HUES48 (cell line): ENCODE results near the gene CBFB.

Experiments
- H3K27ac ChIP-seq: one replicate; pipeline ENCODE4 v1.7.0; 2013; ENCODE audit warnings: low read depth, low read length, inconsistent platforms
- H3K27me3 ChIP-seq: 2 replicates; pipeline ENCODE4 v1.6.1; 2013; ENCODE audit warnings: mild to moderate bottlenecking, low read length; ENCODE audit not compliant: control insufficient read depth, insufficient read depth
- H3K36me3 ChIP-seq: 2 replicates; pipeline ENCODE4 v1.6.1; 2013; ENCODE audit warnings: low read length; ENCODE audit not compliant: control insufficient read depth, insufficient read depth
- H3K4me1 ChIP-seq: 2 replicates; pipeline ENCODE4 v1.6.1; 2013; ENCODE audit warnings: mild to moderate bottlenecking, low read length; ENCODE audit not compliant: control insufficient read depth, insufficient read depth
- H3K4me3 ChIP-seq: 2 replicates; pipeline ENCODE4 v1.5.1; 2013; ENCODE audit warnings: mild to moderate bottlenecking, low read depth, low read length
- H3K9ac ChIP-seq: 2 replicates; pipeline ENCODE4 v1.6.1; 2013; ENCODE audit warnings: mild to moderate bottlenecking, low read depth, low read length, moderate library complexity
- H3K9me3 ChIP-seq: 2 replicates; pipeline ENCODE4 v1.6.1; 2013; ENCODE audit warnings: low read length; ENCODE audit not compliant: control insufficient read depth, insufficient read depth

The CBFB gene

GRCh38 chr16:67082891-67083290 is 53.9 kb downstream of the CBFB start:
- no peak overlapping the region for H3K9ac ChIP-seq
- no peaks in the 10 kb centered on the region for H3K9me3 ChIP-seq
- H3K4me1 ChIP-seq: no peaks in the 10 kb centered on the region
- peaks cover 3% of the 10 kb centered on the region for H3K36me3 ChIP-seq
- no peak overlapping the region for H3K4me3 ChIP-seq
- no peak overlapping the region for H3K27ac ChIP-seq
- no peaks in the 10 kb centered on the region for H3K27me3 ChIP-seq

DNA sequence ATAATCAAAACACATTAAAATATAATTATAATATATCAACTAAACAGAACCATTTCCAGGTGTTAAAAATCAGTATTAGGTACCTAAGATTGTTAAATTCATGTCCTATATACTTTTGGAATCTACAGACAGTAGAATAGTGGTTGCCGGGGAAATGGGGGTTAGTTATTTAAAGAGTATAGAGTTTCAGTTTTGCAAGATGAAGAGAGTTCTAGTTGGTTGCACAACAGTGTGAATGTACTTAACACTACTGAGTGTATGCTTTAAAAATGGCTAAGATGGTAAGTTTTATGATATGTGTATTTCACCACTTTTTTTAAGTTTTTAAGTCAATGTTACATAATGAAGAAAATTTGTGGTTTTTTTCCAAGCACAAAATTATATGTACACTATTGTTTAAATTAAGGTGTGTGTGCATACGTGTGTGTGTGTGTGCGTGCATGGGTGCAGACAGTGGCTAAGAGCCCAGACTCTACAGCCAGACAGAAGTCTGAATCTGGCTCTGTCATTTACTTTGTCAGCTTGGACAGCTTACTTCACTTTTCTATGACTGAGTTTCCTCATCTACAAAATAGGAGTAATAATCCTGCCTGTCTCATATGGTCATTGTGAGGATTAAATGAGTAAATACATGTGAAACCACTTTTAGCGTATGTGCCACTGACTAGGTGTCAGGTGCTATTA is 55.5 kb downstream of the CBFB start:
- H3K27ac ChIP-seq: no peak overlapping the region
- no peaks in the 10 kb centered on the region for H3K9me3 ChIP-seq
- H3K27me3 ChIP-seq: no peaks in the 10 kb centered on the region
- no peak overlapping the region for H3K9ac ChIP-seq
- H3K4me1 ChIP-seq: no peaks in the 10 kb centered on the region
- peaks cover 3% of the 10 kb centered on the region for H3K36me3 ChIP-seq
- no peak overlapping the region for H3K4me3 ChIP-seq

- Histone ChIP-seq H3K4me3 (no peak overlapping the region), H3K9me3 (no peaks in the 10 kb centered on the region), H3K27me3 (no peaks in the 10 kb centered on the region), H3K4me1 (no peaks in the 10 kb centered on the region), H3K9ac (no peak overlapping the region), H3K36me3 (peaks cover 3% of the 10 kb centered on the region), H3K27ac (no peak overlapping the region)
Observed at GRCh38 chr16:67086822-67087221, 57.9 kb downstream of the CBFB start.

GRCh38 chr16:67087291-67087690 is 58.3 kb downstream of the CBFB start:
- Histone ChIP-seq H3K9ac (no peak overlapping the region), H3K36me3 (peaks cover 3% of the 10 kb centered on the region), H3K4me3 (no peak overlapping the region), H3K27ac (no peak overlapping the region), H3K9me3 (no peaks in the 10 kb centered on the region), H3K27me3 (no peaks in the 10 kb centered on the region), H3K4me1 (no peaks in the 10 kb centered on the region)

DNA sequence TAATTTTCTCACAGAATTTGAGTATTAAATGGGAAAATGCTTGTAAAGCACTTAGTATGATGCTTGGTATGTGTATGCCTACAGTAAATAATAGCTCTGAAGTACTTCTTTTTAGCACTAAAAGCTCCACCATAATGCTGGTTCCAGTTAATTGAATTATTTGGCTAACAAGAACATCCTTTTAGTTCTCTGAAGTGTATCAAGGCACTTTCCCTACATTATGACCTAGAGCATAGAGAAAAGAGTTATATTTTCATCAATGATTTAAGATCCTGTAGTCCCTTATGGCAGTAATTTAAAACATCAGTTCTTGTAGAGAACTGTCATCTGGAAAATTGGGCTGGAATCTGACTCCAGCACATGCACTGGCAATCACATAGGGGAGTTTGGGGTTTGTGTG is 58.9 kb downstream of the CBFB start:
- H3K4me3 ChIP-seq: no peak overlapping the region
- no peak overlapping the region for H3K27ac ChIP-seq
- H3K27me3 ChIP-seq: no peaks in the 10 kb centered on the region
- no peak overlapping the region for H3K9ac ChIP-seq
- H3K4me1 ChIP-seq: no peaks in the 10 kb centered on the region
- H3K36me3 ChIP-seq: peaks cover 3% of the 10 kb centered on the region
- H3K9me3 ChIP-seq: no peaks in the 10 kb centered on the region

- Histone ChIP-seq H3K36me3 (peaks cover 5% of the 10 kb centered on the region), H3K4me3 (no peak overlapping the region), H3K27ac (no peak overlapping the region), H3K27me3 (no peaks in the 10 kb centered on the region), H3K9ac (no peak overlapping the region), H3K9me3 (no peaks in the 10 kb centered on the region), H3K4me1 (no peaks in the 10 kb centered on the region)
Observed at GRCh38 chr16:67088551-67088950, 59.6 kb downstream of the CBFB start.

DNA sequence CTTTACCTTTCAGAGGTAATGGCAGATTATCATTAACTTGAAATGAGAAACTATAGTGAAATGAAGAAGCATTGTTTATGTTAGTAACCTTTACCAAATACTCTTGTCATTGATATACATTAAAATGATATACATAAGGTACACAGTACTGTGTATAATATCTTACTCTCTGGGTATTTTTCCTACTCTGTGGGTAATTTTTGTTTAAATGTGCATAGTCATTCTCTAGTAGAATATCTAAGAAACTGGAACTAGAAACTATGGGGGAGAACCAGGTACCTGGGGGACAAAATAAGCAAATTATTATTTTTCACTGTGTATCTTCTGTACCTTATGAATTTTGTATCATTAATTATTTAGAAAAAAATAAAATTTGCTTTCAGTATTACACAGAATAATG is 60.2 kb downstream of the CBFB start:
- Histone ChIP-seq H3K9ac (no peak overlapping the region), H3K4me3 (no peak overlapping the region), H3K27me3 (no peaks in the 10 kb centered on the region), H3K4me1 (no peaks in the 10 kb centered on the region), H3K36me3 (peaks cover 8% of the 10 kb centered on the region; the same call in 1 of the 2 replicates), H3K9me3 (no peaks in the 10 kb centered on the region), H3K27ac (no peak overlapping the region)

- Histone ChIP-seq H3K9ac (no peak overlapping the region), H3K36me3 (0 out of 2 replicates have a peak, but pooled peaks cover 8% of the 10 kb centered on the region)
Observed at GRCh38 chr16:67091906-67092566, 63.1 kb downstream of the CBFB start.

DNA sequence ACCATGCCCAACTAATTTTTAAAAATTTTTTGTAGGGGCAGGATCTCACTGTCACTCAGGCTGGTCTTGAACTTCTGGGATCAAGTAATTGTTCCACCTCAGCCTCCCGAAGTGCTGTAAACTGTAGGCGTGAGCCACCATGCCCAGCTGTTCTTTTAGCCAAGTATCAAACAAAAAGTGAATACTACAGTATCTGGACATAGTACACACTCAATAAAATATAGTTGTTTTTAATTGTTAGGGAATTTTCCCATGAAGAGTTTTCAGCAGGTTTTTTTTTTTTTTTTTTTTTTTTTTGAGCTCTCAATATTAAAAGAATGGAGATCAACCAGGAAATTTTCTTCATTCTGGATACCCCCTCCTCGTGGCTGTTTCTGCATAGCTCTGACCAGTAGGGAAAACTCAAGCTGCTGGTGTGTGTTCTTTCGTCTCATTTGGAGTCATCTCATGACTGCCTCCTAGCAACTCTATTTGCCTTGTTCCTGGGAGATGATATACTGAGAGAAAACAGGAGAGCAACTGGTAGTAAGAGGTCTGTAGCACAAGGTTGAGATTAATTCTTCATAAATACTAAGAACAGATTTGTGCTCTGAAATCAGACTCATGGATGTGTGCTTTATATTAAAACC is 64.3 kb downstream of the CBFB start:
- no peaks in the 10 kb centered on the region for H3K9me3 ChIP-seq
- H3K36me3 ChIP-seq: 0 out of 2 replicates have a peak, but pooled peaks cover 5% of the 10 kb centered on the region
- H3K9ac ChIP-seq: no peak overlapping the region
- H3K4me1 ChIP-seq: no peaks in the 10 kb centered on the region
- H3K27me3 ChIP-seq: no peaks in the 10 kb centered on the region
- no peak overlapping the region for H3K27ac ChIP-seq
- H3K4me3 ChIP-seq: no peak overlapping the region

More at GRCh38 chr16:67091906-67092566, 63.1 kb downstream of the CBFB start:
- Histone ChIP-seq H3K4me3 (no peak overlapping the region), H3K4me1 (no peaks in the 10 kb centered on the region), H3K27me3 (no peaks in the 10 kb centered on the region), H3K9me3 (no peaks in the 10 kb centered on the region), H3K27ac (no peak overlapping the region)

DNA sequence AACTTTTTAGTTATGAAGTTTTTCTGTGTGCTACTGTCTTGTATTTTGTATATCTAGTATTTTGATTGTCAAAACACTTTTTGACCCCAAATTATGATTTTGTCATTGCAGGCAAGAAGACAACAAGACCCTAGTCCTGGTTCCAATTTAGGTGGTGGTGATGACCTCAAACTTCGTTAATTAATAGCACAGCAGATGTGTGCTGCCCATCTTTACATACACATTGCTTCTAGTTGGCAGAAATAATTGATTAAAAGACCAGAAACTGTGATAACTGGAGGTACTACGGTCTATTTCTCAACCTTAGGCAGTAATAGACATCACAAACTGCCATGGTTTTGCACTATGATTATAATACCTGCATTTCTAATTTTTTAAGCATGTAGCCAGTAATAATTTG is 69.7 kb downstream of the CBFB start:
- Histone ChIP-seq H3K4me3 (no peak overlapping the region), H3K27ac (no peak overlapping the region), H3K9me3 (no peaks in the 10 kb centered on the region), H3K9ac (no peak overlapping the region), H3K4me1 (no peaks in the 10 kb centered on the region), H3K36me3 (peaks cover 8% of the 10 kb centered on the region), H3K27me3 (no peaks in the 10 kb centered on the region)
